Subcutaneous abdominal adipose tissue (tissue), 5 donors: ENCODE measurements around the gene WDR72.
"Not testable (repeated sequence)": the region's sequence is repeated elsewhere in the genome, so short reads cannot be mapped to it uniquely, and the experiment has no call there.

ENCODE experiments used
- H3K27ac ChIP-seq: one replicate; pipeline ENCODE4 v1.7.0; 2013; ENCODE audit warnings: low read depth, mild to moderate bottlenecking, inconsistent platforms, low read length, moderate library complexity
- H3K27me3 ChIP-seq, 5 donors: one replicate each; pipeline ENCODE4 v1.7.0; 2013; ENCODE audit warnings: low read length in 5 of 5, inconsistent platforms in 1 of 5; ENCODE audit not compliant: control insufficient read depth in 5 of 5, insufficient read depth in 4 of 5
- H3K36me3 ChIP-seq, 5 donors: one replicate each; pipeline ENCODE4 v1.7.0; 2013; ENCODE audit warnings: low read length in 5 of 5; ENCODE audit not compliant: control insufficient read depth in 5 of 5, insufficient read depth in 5 of 5
- H3K4me1 ChIP-seq, 5 donors: one replicate each; pipeline ENCODE4 v1.7.0; 2013; ENCODE audit warnings: low read length in 5 of 5, mild to moderate bottlenecking in 3 of 5, moderate library complexity in 1 of 5; ENCODE audit not compliant: control insufficient read depth in 5 of 5, insufficient read depth in 5 of 5
- H3K4me3 ChIP-seq, 5 donors: one replicate each; pipeline ENCODE4 v1.7.0; 2013; ENCODE audit warnings: low read length in 5 of 5, low read depth in 1 of 5
- H3K9ac ChIP-seq, 5 donors: one replicate each; pipeline ENCODE4 v1.7.0; 2013; ENCODE audit warnings: low read length in 5 of 5, mild to moderate bottlenecking in 4 of 5, moderate library complexity in 3 of 5
- H3K9me3 ChIP-seq, 5 donors: one replicate each; pipeline ENCODE4 v1.7.0; 2013; ENCODE audit warnings: low read length in 5 of 5; ENCODE audit not compliant: control insufficient read depth in 5 of 5
- donor health status: healthy.
- donor health status: healthy.
- donor health status: healthy.
- donor health status: healthy.
- donor health status: healthy.

The WDR72 gene

DNA sequence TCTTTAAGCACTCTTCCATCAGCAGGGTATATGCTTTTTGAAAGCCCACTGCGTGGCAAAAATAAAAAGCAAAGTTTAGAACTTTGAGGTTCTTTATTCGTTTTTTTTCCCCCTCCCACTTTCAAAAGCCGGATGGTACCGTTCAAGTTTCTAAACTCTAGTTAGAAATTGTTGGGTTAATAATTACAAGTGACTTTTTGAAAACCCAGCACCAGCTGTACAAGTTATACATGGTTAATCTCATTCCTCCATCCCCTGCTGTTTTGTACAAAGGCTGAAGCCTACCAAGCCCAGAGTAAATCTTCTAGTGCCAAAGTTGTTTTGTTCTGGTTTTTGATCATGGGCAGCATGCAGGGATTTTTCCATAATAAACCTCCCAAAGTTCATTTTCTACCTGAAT is 48.6 kb downstream of the WDR72 start:
- no peaks in the 10 kb centered on the region for H3K4me1 ChIP-seq
- no peak overlapping the region for H3K27ac ChIP-seq
- no peak overlapping the region for H3K9ac ChIP-seq
- no peak overlapping the region for H3K4me3 ChIP-seq
- H3K36me3 ChIP-seq = no peaks in the 10 kb centered on the region
- H3K27me3 ChIP-seq = peaks cover 0 to 2% (median 0%) of the 10 kb centered on the region in 5 donors
- H3K9me3 ChIP-seq = no peaks in the 10 kb centered on the region

- Histone ChIP-seq H3K9me3 (no peaks in the 10 kb centered on the region), H3K9ac (no peak overlapping the region), H3K27me3 (peaks cover 0 to 2% (median 0%) of the 10 kb centered on the region in 5 donors), H3K4me1 (no peaks in the 10 kb centered on the region), H3K36me3 (no peaks in the 10 kb centered on the region), H3K4me3 (no peak overlapping the region), H3K27ac (no peak overlapping the region)
Observed at GRCh38 chr15:53709821-53710220, 49.6 kb downstream of the WDR72 start.

- Histone ChIP-seq H3K4me3 (no peak overlapping the region), H3K27ac (no peak overlapping the region), H3K4me1 (peaks cover 0 to 4% (median 3%) of the 10 kb centered on the region in 5 donors), H3K27me3 (peaks cover 0 to 4% (median 0%) of the 10 kb centered on the region in 5 donors), H3K36me3 (no peaks in the 10 kb centered on the region), H3K9ac (no peak overlapping the region), H3K9me3 (no peaks in the 10 kb centered on the region)
Observed at GRCh38 chr15:53695365-53695764, 64.1 kb downstream of the WDR72 start.

DNA sequence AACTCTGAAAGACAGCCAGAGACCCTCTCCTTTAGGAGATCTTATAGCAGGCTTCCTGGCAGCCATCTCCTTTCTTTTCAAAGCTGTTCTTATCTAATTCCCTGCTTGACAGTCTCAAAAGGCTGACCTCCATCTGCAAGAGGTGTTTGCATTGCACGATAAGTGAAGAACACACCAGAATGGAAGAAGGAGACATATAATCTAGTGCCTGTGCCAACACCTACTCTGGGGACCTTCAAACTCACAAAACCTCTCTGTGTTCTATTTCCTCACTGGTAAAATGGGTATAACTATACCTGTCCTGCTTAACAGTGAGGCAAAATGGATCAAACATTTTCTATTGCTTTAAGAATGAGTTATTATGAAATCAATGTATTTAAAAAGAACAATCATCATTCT is 65.0 kb downstream of the WDR72 start:
- no peak overlapping the region for H3K27ac ChIP-seq
- peaks cover 0 to 4% (median 3%) of the 10 kb centered on the region in 5 donors for H3K4me1 ChIP-seq
- no peaks in the 10 kb centered on the region for H3K36me3 ChIP-seq
- H3K4me3 ChIP-seq = no peak overlapping the region
- H3K9me3 ChIP-seq = no peaks in the 10 kb centered on the region
- no peak overlapping the region for H3K9ac ChIP-seq
- H3K27me3 ChIP-seq = peaks cover 0 to 4% (median 0%) of the 10 kb centered on the region in 5 donors

- peaks cover 0 to 4% (median 0%) of the 10 kb centered on the region in 5 donors for H3K27me3 ChIP-seq
- no peaks in the 10 kb centered on the region for H3K9me3 ChIP-seq
- no peak overlapping the region for H3K4me3 ChIP-seq
- H3K9ac ChIP-seq = no peak overlapping the region
- no peak overlapping the region for H3K27ac ChIP-seq
- no peaks in the 10 kb centered on the region for H3K36me3 ChIP-seq
- peaks cover 0 to 4% (median 3%) of the 10 kb centered on the region in 5 donors for H3K4me1 ChIP-seq
Observed at GRCh38 chr15:53693729-53694475, 65.6 kb downstream of the WDR72 start.

GRCh38 chr15:53684162-53684561 is 75.3 kb downstream of the WDR72 start:
- H3K36me3 ChIP-seq, H3K9ac ChIP-seq, H3K4me3 ChIP-seq, H3K9me3 ChIP-seq, H3K27me3 ChIP-seq, H3K27ac ChIP-seq, H3K4me1 ChIP-seq: not testable (repeated sequence)

DNA sequence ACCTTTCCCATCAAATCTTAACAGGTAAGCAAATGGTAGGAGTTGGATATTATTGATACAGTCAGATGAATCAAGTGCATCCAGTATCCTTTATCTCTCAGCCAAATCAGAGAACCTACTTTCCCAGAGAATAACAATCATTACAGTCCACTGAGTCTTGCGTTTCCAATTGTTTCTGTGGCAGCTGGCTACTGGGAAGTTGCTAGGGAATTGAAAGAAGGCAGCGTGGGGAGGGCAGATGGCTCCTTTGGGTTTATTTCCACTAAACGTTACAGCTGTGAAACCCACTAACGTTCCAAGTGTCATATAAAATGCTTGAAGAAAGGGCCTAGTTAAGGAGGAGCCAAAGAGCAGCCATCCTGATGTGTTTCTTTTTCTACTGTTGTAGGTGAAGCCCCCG is 78.4 kb downstream of the WDR72 start:
- Histone ChIP-seq H3K27me3 (no peaks in the 10 kb centered on the region), H3K4me3 (no peak overlapping the region), H3K4me1 (no peaks in the 10 kb centered on the region), H3K9ac (no peak overlapping the region), H3K36me3 (no peaks in the 10 kb centered on the region), H3K27ac (no peak overlapping the region), H3K9me3 (no peaks in the 10 kb centered on the region)

- no peaks in the 10 kb centered on the region for H3K27me3 ChIP-seq
- H3K4me1 ChIP-seq = no peaks in the 10 kb centered on the region
- no peak overlapping the region for H3K27ac ChIP-seq
- no peaks in the 10 kb centered on the region for H3K9me3 ChIP-seq
- no peak overlapping the region for H3K9ac ChIP-seq
- H3K4me3 ChIP-seq = no peak overlapping the region
- no peaks in the 10 kb centered on the region for H3K36me3 ChIP-seq
Observed at GRCh38 chr15:53675832-53676231, 83.6 kb downstream of the WDR72 start.

DNA sequence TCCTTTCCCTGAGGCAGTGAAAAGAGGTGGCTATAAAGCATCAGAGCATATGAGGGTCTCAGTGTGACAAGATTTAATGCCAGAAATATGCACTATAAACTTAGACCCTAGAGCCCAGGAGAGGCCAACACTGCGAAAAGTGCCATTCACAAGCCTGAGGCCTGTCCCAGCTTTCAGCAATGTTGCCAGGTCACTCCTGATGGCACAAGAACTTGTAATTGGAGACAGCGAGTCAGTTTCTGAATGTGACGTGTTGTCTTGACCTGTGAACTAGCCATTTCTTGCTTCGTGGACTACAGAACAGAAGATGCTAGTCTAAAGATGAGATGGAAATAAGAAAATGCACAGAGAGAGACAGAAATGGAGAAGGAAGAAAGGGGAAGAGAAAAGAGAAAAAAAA is 87.9 kb downstream of the WDR72 start:
- H3K36me3 ChIP-seq = no peaks in the 10 kb centered on the region
- H3K4me1 ChIP-seq = peaks cover 0 to 2% (median 0%) of the 10 kb centered on the region in 5 donors
- H3K4me3 ChIP-seq = no peak overlapping the region
- H3K9me3 ChIP-seq = no peaks in the 10 kb centered on the region
- no peaks in the 10 kb centered on the region for H3K27me3 ChIP-seq
- H3K27ac ChIP-seq = no peak overlapping the region
- no peak overlapping the region for H3K9ac ChIP-seq

DNA sequence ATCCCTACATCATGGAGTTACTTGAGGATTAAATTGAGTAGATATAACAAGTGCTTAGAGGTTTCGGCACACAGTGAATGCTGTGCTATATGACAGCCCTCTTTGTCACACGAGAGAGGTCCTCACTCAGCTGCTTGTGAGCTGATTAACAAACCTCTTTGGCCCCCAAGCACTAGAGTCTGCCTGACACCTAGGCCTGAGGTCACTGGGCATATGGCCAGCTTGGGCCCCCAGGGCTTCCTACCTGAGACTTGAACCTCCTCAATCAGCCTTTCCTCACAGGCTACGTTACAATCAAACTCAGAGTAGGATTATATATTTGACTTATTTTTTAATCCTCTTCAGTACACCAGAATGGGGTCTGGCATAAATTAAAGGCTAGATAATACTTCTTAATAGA is 88.8 kb downstream of the WDR72 start:
- Histone ChIP-seq H3K4me3 (no peak overlapping the region), H3K4me1 (peaks cover 0 to 2% (median 0%) of the 10 kb centered on the region in 5 donors), H3K9ac (no peak overlapping the region), H3K9me3 (no peaks in the 10 kb centered on the region), H3K27ac (no peak overlapping the region), H3K36me3 (no peaks in the 10 kb centered on the region), H3K27me3 (no peaks in the 10 kb centered on the region)
